ENCODE data around the gene SHKBP1.
"Not testable (repeated sequence)": the region's sequence is repeated elsewhere in the genome, so short reads cannot be mapped to it uniquely, and the experiment has no call there.

The SHKBP1 gene

DNA sequence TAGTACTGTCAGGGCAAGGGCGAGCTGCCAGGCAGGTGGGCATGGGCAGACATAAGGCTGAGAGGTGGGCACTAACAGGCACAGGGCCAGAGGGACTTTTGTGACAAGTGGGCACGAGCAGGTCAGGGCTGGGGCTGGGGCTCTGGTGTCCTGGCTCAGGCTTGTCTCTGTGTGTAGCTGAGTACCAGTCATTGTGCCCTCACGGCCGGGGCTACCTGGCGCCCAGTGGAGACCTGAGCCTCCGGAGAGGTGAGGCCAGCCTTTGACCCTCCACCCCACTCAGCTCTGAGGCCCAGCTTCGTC lies 46.1 kb downstream of the SHKBP1 start:
- H3K18ac ChIP-seq (ENCODE audit: low read depth in 1 of 2, low read length in 2 of 2): no peak overlapping the region

DNA sequence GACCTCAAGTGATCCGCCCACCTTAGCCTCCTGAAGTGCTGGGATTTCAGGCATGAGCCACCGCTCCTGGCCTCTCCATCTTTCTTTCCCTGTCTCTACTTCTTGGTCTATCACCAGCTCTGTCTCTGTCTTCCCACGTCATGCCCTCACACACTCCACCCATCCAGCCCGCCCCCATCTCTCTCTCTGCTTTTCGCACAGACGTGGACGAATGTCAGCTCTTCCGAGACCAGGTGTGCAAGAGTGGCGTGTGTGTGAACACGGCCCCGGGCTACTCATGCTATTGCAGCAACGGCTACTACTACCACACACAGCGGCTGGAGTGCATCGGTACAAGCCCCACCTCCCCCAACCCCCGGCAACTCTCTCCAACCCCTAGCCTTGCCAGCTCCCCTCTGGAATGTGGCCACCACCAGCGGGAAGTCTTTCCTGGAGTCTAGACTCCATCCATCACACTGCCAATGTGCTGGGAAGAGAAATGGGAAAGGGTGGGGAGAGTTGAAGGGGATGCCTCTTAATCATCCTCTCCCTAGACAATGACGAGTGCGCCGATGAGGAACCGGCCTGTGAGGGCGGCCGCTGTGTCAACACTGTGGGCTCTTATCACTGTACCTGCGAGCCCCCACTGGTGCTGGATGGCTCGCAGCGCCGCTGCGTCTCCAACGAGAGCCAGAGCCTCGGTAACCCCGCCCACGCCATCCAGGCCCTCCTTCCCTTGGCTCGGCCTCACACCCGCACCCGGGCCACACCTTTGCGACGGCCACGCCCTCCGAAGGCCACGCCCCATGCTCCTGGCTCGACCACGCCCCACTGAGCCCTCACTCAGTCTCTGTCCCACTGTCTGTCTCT lies 47.0 kb downstream of the SHKBP1 start:
- Histone ChIP-seq H2AFZ (ENCODE audit: low read depth, low read length) (peak overlapping the region; percentile 7), H3K4me1 (ENCODE audit: control insufficient read depth, insufficient read depth, low read depth, low read length) (peaks cover 20% of the 10 kb centered on the region), H3K9me3 (ENCODE audit: control insufficient read depth, low read length) (no peaks in the 10 kb centered on the region), H3K4me2 (ENCODE audit: low read length, poor library complexity, severe bottlenecking) (peak overlapping the region; percentile 65), H3K18ac (ENCODE audit: low read depth in 1 of 2, low read length in 2 of 2) (peak overlapping the region in 1 of 2 experiments; percentile 46), H2BK12ac (ENCODE audit: low read length in 2 of 2) (no peak overlapping the region), H4K91ac (ENCODE audit: low read length) (peak overlapping the region; percentile 32), H2BK120ac (ENCODE audit: low read depth, low read length) (no peak overlapping the region), H4K8ac (ENCODE audit: low read length) (peak overlapping the region; percentile 82), H2BK15ac (ENCODE audit: low read depth, poor library complexity, severe bottlenecking) (no peak overlapping the region), H2AK5ac (ENCODE audit: low read length, severe bottlenecking) (peak overlapping the region; percentile 59), H2BK5ac (ENCODE audit: low read depth, low read length, poor library complexity, severe bottlenecking) (peak overlapping the region; percentile 46), H3K79me1 (replicated peaks; ENCODE audit: low read length, poor library complexity, severe bottlenecking) (peaks cover 2% of the 10 kb centered on the region), H3K23ac (ENCODE audit: low read length in 2 of 2) (no peak overlapping the region), H3K27me3 (ENCODE audit: control insufficient read depth in 1 of 2, insufficient read depth in 1 of 2, low read length in 2 of 2) (no peaks in the 10 kb centered on the region), H3K4me3 (ENCODE audit: insufficient read depth in 1 of 2, low read depth in 1 of 2, low read length in 2 of 2) (no peak overlapping the region), H3K9ac (ENCODE audit: low read length) (no peak overlapping the region), H3K14ac (ENCODE audit: low read length in 2 of 2) (peak overlapping the region in 1 of 2 experiments; percentile 79), H3K4ac (ENCODE audit: low read depth in 1 of 2, low read length in 2 of 2) (no peak overlapping the region), H3K36me3 (ENCODE audit: control insufficient read depth in 1 of 2, insufficient read depth in 2 of 2, low read depth in 1 of 2, low read length in 2 of 2) (peaks cover 46 to 52% of the 10 kb centered on the region in 2 experiments), H3K27ac (ENCODE audit: low read length, poor library complexity, severe bottlenecking) (peak overlapping the region; percentile 78)
- peak; percentile 69 for DNase-seq
- WGBS: 24% methylated on average over 24 of the region's 41 CpGs

More for the DNA sequence above, 46.1 kb downstream of the SHKBP1 start:
- Histone ChIP-seq H2BK15ac (ENCODE audit: low read depth, poor library complexity, severe bottlenecking) (no peak overlapping the region), H4K91ac (ENCODE audit: low read length) (no peak overlapping the region), H3K27me3 (ENCODE audit: control insufficient read depth in 1 of 2, insufficient read depth in 1 of 2, low read length in 2 of 2) (no peaks in the 10 kb centered on the region), H2AK5ac (ENCODE audit: low read length, severe bottlenecking) (peak overlapping the region; percentile 4), H2AFZ (ENCODE audit: low read depth, low read length) (no peak overlapping the region), H4K8ac (ENCODE audit: low read length) (no peak overlapping the region), H3K9me3 (ENCODE audit: control insufficient read depth, low read length) (no peaks in the 10 kb centered on the region), H3K9ac (ENCODE audit: low read length) (no peak overlapping the region), H3K4ac (ENCODE audit: low read depth in 1 of 2, low read length in 2 of 2) (no peak overlapping the region), H3K4me1 (ENCODE audit: control insufficient read depth, insufficient read depth, low read depth, low read length) (peaks cover 20% of the 10 kb centered on the region), H2BK120ac (ENCODE audit: low read depth, low read length) (no peak overlapping the region), H3K36me3 (ENCODE audit: control insufficient read depth in 1 of 2, insufficient read depth in 2 of 2, low read depth in 1 of 2, low read length in 2 of 2) (peaks cover 44 to 50% of the 10 kb centered on the region in 2 experiments), H3K27ac (ENCODE audit: low read length, poor library complexity, severe bottlenecking) (peak overlapping the region; percentile 1), H2BK12ac (ENCODE audit: low read length in 2 of 2) (no peak overlapping the region), H2BK5ac (ENCODE audit: low read depth, low read length, poor library complexity, severe bottlenecking) (no peak overlapping the region), H3K14ac (ENCODE audit: low read length in 2 of 2) (no peak overlapping the region), H3K4me3 (ENCODE audit: insufficient read depth in 1 of 2, low read depth in 1 of 2, low read length in 2 of 2) (no peak overlapping the region), H3K79me1 (replicated peaks; ENCODE audit: low read length, poor library complexity, severe bottlenecking) (peaks cover 2% of the 10 kb centered on the region), H3K4me2 (ENCODE audit: low read length, poor library complexity, severe bottlenecking) (no peak overlapping the region), H3K23ac (ENCODE audit: low read length in 2 of 2) (no peak overlapping the region)
- no peak for DNase-seq
- 90% methylated on average over 7 of the region's 7 CpGs for WGBS

DNA sequence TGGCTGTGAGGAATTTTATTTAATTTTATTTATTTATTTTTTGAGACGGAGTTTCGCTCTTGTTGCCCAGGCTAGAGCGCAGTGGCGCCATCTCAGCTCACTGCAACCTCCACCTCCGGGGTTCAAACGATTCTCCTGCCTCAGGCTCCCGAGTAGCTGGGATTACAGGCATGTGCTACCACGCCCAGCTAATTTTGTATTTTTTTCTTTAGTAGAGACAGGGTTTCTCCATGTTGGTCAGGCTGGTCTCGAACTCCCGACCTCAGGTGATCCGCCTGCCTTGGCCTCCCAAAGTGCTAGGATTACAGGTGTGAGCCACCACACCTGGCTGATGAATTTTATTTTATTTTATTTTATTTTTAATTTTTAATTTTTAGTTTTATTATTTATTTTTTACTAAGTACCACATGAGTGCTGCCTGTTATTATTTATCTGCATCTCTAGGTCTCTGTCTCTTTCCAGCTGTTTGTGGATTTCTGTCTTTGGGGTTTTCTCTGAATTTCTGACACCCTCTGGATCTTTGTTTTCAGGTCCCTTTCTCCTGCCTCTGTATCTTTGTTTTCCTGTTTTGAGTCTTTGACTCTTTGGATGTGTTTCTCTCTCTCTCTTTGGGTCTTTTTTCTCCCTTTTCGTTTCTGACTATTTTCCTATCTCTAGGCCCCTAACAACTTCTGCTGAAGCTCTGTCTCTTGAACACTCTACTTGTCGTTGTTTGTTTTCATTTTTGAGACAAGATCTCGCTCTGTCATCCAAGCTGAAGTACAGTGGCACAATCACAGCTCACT lies 47.9 kb downstream of the SHKBP1 start:
- H3K4ac ChIP-seq (ENCODE audit: low read depth in 1 of 2, low read length in 2 of 2); H2BK12ac ChIP-seq (ENCODE audit: low read length in 2 of 2); H4K8ac ChIP-seq (ENCODE audit: low read length); H3K27me3 ChIP-seq (ENCODE audit: control insufficient read depth in 1 of 2, insufficient read depth in 1 of 2, low read length in 2 of 2); DNase-seq; H3K14ac ChIP-seq (ENCODE audit: low read length in 2 of 2); H2BK5ac ChIP-seq (ENCODE audit: low read depth, low read length, poor library complexity, severe bottlenecking); H3K79me1 ChIP-seq (replicated peaks; ENCODE audit: low read length, poor library complexity, severe bottlenecking); H3K18ac ChIP-seq (ENCODE audit: low read depth in 1 of 2, low read length in 2 of 2); H3K23ac ChIP-seq (ENCODE audit: low read length in 2 of 2); H4K91ac ChIP-seq (ENCODE audit: low read length); H3K4me3 ChIP-seq (ENCODE audit: insufficient read depth in 1 of 2, low read depth in 1 of 2, low read length in 2 of 2); H3K9ac ChIP-seq (ENCODE audit: low read length); H3K9me3 ChIP-seq (ENCODE audit: control insufficient read depth, low read length); H2BK120ac ChIP-seq (ENCODE audit: low read depth, low read length); H2AFZ ChIP-seq (ENCODE audit: low read depth, low read length); H2AK5ac ChIP-seq (ENCODE audit: low read length, severe bottlenecking); H2BK15ac ChIP-seq (ENCODE audit: low read depth, poor library complexity, severe bottlenecking): not testable (repeated sequence)
- peaks cover 37 to 55% of the 10 kb centered on the region in 2 experiments for H3K36me3 ChIP-seq (ENCODE audit: control insufficient read depth in 1 of 2, insufficient read depth in 2 of 2, low read depth in 1 of 2, low read length in 2 of 2)
- WGBS: 84% methylated on average over 11 of the region's 14 CpGs
- H3K4me1 ChIP-seq (ENCODE audit: control insufficient read depth, insufficient read depth, low read depth, low read length): peaks cover 20% of the 10 kb centered on the region
- peak overlapping the region; percentile 73 for H3K27ac ChIP-seq (ENCODE audit: low read length, poor library complexity, severe bottlenecking)
- H3K4me2 ChIP-seq (ENCODE audit: low read length, poor library complexity, severe bottlenecking): peak overlapping the region; percentile 65

Measured in mesenchymal stem cell (in vitro differentiated cells and primary cell).